Thyroid gland (tissue), 4 donors: ENCODE results near the gene HIP1. TPM values are rescaled to one million over a fixed set of nuclear protein-coding genes. Genes with fewer than 3 reads are reported as not detected.
"Not testable (repeated sequence)": the region's sequence is repeated elsewhere in the genome, so short reads cannot be mapped to it uniquely, and the experiment has no call there.

Experiments used
- DNase-seq, 2 donors: peaks; one replicate each; pipeline ENCODE4 v3.0.0-alpha.2; 2019
- H3K27ac ChIP-seq, 3 donors: fragments of 200-600 bp; sonication (generic); 1 replicate in 2 of 3; 2 replicates in 1 of 3; pipeline ENCODE4 v1.5.1; 2016 to 2019; ENCODE audit warnings: mild to moderate bottlenecking in 1 of 3, moderate library complexity in 1 of 3
- H3K27me3 ChIP-seq: fragments of 200-600 bp; sonication (generic); one replicate; pipeline ENCODE4 v1.5.1; 2019
- H3K36me3 ChIP-seq, 2 donors: fragments of 200-600 bp; sonication (generic); one replicate each; pipeline ENCODE4 v1.5.1; 2016 to 2019
- H3K4me1 ChIP-seq, 2 donors: fragments of 200-600 bp; sonication (generic); one replicate each; pipeline ENCODE4 v1.5.1; 2017 to 2019
- H3K4me3 ChIP-seq, 3 donors: fragments of 200-600 bp; sonication (generic); replicated peaks in 1 of 3; 1 replicate in 2 of 3; 2 replicates in 1 of 3; pipeline ENCODE4 v1.5.1; 2016; ENCODE audit warnings: mild to moderate bottlenecking in 1 of 3
- H3K9me3 ChIP-seq: fragments of 200-600 bp; sonication (generic); one replicate; pipeline ENCODE4 v1.5.1; 2017
- POLR2A ChIP-seq, 2 donors: fragments of 450-650 bp; IDR thresholded peaks; one replicate each; pipeline ENCODE4 v1.6.1; 2017; ENCODE audit warnings: antibody characterized with exemption in 2 of 2, mild to moderate bottlenecking in 2 of 2, moderate library complexity in 1 of 2
- WGBS, 2 donors: methylation state at CpG; one replicate each; pipeline ENCODE4 v1.1.5; 2017; 5-methylcytosine and 5-hydroxymethylcytosine counted together
- intact Hi-C: fragments of 100-400 bp; cut with DNase I; formaldehyde crosslinking; loops from one replicate; pipeline ENCODE4 v1.15.1; 2023
- total RNA-seq, 4 donors: library from RNA; depleted of rRNA; stranded (reverse); fragments of >200 nt; gene quantifications; one replicate each; pipeline ENCODE4 v1.2.3, GENCODE V29; 2016
- TF ChIP-seq, protein P1 (sequence below), 6 experiments: fragments of 200-600 bp in 3 of 6; fragments of 450-650 bp in 3 of 6; sonication (generic) in 3 of 6; IDR thresholded peaks; one replicate each; pipeline ENCODE4 v1.5.1; 2016 to 2019; ENCODE audit warnings: antibody characterized with exemption in 6 of 6, mild to moderate bottlenecking in 2 of 6, inconsistent platforms in 1 of 6, moderate library complexity in 1 of 6

Gene HIP1
- total RNA-seq, 4 donors from 2014 or later: 25.4 to 39.6 (median 28.1) TPM

GRCh38 chr7:75696263-75697037 is 42.3 kb downstream of the HIP1 start:
- 42 to 53% methylated on average over 4 of the region's 4 CpGs for WGBS, 2 donors
- intact Hi-C loops: no loop called here
- TF ChIP-seq POLR2A (IDR thresholded peaks at IDR 0.05): no peak
- TF ChIP-seq, protein P1, sequence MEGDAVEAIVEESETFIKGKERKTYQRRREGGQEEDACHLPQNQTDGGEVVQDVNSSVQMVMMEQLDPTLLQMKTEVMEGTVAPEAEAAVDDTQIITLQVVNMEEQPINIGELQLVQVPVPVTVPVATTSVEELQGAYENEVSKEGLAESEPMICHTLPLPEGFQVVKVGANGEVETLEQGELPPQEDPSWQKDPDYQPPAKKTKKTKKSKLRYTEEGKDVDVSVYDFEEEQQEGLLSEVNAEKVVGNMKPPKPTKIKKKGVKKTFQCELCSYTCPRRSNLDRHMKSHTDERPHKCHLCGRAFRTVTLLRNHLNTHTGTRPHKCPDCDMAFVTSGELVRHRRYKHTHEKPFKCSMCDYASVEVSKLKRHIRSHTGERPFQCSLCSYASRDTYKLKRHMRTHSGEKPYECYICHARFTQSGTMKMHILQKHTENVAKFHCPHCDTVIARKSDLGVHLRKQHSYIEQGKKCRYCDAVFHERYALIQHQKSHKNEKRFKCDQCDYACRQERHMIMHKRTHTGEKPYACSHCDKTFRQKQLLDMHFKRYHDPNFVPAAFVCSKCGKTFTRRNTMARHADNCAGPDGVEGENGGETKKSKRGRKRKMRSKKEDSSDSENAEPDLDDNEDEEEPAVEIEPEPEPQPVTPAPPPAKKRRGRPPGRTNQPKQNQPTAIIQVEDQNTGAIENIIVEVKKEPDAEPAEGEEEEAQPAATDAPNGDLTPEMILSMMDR (IDR thresholded peaks at IDR 0.05): no peak

GRCh38 chr7:75694638-75695399 is 43.9 kb downstream of the HIP1 start:
- H3K27me3 ChIP-seq: no peaks in the 10 kb centered on the region
- no peak for DNase-seq
- H3K27ac ChIP-seq: no peak overlapping the region
- TF ChIP-seq POLR2A (IDR thresholded peaks at IDR 0.05): no peak
- TF ChIP-seq, protein P1 (IDR thresholded peaks at IDR 0.05): no peak
- no peaks in the 10 kb centered on the region for H3K36me3 ChIP-seq
- no peak overlapping the region for H3K4me3 ChIP-seq
- no peaks in the 10 kb centered on the region for H3K9me3 ChIP-seq
- 76 to 87% methylated on average over 6 of the region's 6 CpGs for WGBS, 2 donors
- intact Hi-C loops: no loop called here
- H3K4me1 ChIP-seq: no peaks in the 10 kb centered on the region

More at GRCh38 chr7:75696263-75697037, 42.3 kb downstream of the HIP1 start:
- Histone ChIP-seq H3K9me3 (no peaks in the 10 kb centered on the region), H3K36me3 (no peaks in the 10 kb centered on the region), H3K4me1 (no peaks in the 10 kb centered on the region), H3K27me3 (no peaks in the 10 kb centered on the region), H3K4me3 (no peak overlapping the region), H3K27ac (no peak overlapping the region)
- DNase-seq: peak; percentile 27 to 35

DNA sequence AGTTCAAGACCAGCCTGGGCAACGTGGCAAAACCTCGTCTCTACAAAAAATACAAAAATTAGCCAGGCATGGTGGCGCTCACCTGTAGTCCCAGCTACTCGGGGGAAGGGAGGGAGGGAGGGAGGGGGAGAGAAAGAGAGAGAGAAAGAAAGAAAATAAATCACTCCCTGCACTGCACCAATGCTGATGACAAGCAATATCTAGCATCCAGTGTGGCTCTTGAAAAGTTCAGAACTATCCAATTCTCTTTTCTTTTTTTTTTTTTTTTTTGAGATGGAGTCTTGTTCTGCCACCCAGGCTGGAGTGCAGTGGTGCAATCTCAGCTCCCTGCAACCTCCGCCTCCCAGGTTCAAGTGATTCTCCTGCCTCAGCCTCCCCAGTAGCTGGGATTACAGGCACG is 45.1 kb downstream of the HIP1 start:
- intact Hi-C loops, DNase-seq, H3K36me3 ChIP-seq, H3K27ac ChIP-seq, H3K4me3 ChIP-seq, H3K9me3 ChIP-seq, H3K4me1 ChIP-seq, H3K27me3 ChIP-seq: not testable (repeated sequence)
- 83 to 90% methylated on average over 6 of the region's 6 CpGs for WGBS, 2 donors

DNA sequence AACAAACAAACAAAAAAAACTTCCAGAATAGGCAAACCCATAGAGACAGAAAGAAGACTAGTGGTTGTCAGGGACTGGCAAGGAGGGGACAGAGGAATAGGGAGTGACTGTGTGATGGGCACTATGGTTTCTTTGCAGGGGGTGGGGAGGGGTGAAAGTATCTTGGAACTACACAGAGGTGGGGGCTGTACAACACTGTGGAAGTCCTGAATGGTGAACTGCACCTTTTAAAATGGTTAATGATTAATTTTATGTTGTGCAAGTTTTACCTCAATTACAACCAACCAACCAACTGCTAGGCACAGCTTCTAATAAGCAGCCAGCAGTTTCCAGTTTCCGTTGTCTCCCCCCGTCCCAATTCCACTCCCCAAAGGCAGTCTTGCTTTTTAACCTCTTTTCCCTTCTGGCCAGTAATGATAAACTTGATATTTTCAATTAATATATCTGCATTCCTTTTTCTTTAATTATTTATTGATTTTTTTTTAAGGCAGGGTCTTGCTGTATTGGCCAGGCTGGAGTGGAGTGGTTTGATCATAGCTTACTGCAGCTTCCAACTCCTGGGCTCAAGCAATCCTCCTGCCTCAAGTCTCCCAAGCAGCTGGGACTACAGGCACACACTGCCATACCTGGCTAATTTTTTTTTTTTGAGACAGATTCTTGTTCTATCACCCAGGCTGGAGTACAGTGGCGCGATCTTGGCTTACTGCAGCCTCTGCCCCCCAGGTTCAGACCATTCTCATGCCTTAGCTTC is 46.8 kb downstream of the HIP1 start:
- DNase-seq: no peak
- Histone ChIP-seq H3K9me3 (no peaks in the 10 kb centered on the region), H3K4me1 (peaks cover 0 to 10% of the 10 kb centered on the region in 2 donors), H3K4me3 (no peak overlapping the region), H3K27me3 (no peaks in the 10 kb centered on the region), H3K27ac (no peak overlapping the region), H3K36me3 (no peaks in the 10 kb centered on the region)
- TF ChIP-seq, protein P1 (IDR thresholded peaks at IDR 0.05): no peak
- TF ChIP-seq POLR2A (IDR thresholded peaks at IDR 0.05): no peak
- WGBS, 2 donors: 89 to 96% methylated on average over 4 of the region's 4 CpGs
- intact Hi-C loops: no loop called here

- Histone ChIP-seq H3K4me3 (no peak overlapping the region), H3K9me3 (no peaks in the 10 kb centered on the region), H3K27me3 (no peaks in the 10 kb centered on the region), H3K36me3 (no peaks in the 10 kb centered on the region), H3K27ac (no peak overlapping the region), H3K4me1 (peaks cover 0 to 10% of the 10 kb centered on the region in 2 donors)
- DNase-seq: no peak
- TF ChIP-seq POLR2A (IDR thresholded peaks at IDR 0.05): no peak
- TF ChIP-seq, protein P1 (IDR thresholded peaks at IDR 0.05): no peak
- 79 to 84% methylated on average over 5 of the region's 5 CpGs for WGBS, 2 donors
- intact Hi-C loops: no loop called here
Observed at GRCh38 chr7:75690121-75690523, 48.6 kb downstream of the HIP1 start.
